Measurements from ENCODE around the gene CFAP46.
"Not testable (repeated sequence)": the region's sequence is repeated elsewhere in the genome, so short reads cannot be mapped to it uniquely, and the experiment has no call there.

The CFAP46 gene

GRCh38 chr10:132860532-132860931, 81.8 kb downstream of the CFAP46 start:
- DNase-seq = no peak

DNA sequence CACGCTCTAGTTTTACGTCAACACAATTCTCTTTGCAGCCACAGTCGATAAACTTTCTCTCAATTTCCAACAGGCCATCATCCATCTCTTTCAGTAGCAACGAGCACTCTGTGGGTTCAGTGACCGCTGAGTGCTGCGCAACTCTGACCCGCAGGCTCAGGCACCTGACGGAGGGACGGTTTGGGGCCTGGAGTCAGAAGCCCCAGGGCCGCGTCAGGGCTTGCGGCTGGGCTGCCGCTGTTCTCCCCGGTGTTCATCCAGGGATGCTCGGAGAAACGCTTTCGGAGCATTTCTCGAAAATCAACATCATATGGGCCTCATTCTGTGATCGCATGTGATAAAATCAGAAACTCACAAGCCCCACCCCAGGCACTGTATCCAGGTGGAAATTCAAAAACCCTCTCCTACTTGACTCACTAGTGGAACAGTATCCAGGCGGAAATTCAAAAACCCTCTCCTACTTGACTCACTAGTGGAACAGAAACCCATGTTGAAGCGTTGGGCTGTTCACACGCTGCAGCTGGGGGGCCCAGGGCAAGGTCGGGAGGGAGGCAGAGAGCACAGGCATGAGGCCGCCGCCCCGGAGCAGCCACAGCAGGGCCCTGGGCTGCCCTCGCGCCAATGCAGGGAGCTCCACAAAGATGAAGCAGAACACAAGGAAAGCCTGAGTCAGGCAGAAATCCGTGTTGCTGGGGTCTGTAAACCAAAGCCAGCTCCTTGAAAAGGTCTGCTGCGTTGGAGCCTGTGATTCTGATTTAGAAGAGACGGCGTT, 83.1 kb downstream of the CFAP46 start:
- DNase-seq = no peak

- DNase-seq = no peak
Measured at GRCh38 chr10:132858121-132859081, 84.0 kb downstream of the CFAP46 start.

DNA sequence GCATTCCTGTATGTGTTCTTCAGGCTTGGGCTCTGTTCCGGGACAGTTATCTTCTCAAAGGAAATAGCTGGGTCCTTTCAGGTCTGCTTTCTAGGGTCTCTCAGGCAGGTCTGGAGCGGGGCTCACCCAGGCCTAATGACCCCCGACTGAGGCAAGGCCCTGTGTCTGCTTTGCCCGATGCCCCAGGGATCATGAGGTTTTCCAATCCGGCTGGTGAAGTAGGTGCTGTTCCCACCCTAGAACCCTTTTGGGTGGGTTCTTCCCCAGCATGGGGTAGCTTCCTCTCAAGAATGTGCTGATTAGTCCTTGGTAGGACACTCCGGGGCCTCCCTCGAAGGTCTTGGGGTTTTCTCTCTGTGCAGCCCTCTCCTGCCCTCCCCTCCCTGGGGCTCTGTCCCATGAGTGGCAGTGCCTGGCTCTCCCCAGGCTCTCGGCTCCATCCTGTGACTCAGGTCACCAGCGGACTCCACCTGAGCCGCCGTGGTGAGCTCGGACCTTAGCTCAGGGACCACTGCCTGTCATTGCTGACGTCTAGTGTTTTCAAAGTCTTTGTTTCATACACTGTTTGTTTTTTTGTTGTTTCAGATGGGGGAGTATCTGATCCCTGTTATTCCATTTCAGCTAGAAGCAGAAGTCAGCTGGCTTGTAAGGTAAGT, 85.4 kb downstream of the CFAP46 start:
- no peak for DNase-seq

GRCh38 chr10:132855889-132856288, 86.5 kb downstream of the CFAP46 start:
- DNase-seq = no peak

DNA sequence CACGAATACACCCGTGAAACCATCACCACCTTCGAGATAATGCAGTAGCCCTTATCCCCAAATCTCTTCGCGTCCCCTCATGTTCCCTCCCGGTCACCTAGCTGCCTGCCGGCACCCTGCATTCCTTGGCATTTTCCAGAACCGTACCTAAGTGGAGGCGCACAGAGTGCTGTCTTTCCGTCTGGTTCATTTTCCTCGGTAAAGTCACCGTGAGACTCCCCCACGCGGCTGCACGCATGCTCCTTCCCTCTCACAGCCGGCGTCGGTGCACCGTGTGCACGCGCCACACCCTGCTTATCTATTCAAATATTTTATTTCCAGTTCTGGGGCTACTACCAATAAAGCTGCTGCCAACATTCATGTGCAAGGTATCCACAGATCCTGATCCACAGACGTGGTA, 90.9 kb downstream of the CFAP46 start:
- no peak for DNase-seq

DNA sequence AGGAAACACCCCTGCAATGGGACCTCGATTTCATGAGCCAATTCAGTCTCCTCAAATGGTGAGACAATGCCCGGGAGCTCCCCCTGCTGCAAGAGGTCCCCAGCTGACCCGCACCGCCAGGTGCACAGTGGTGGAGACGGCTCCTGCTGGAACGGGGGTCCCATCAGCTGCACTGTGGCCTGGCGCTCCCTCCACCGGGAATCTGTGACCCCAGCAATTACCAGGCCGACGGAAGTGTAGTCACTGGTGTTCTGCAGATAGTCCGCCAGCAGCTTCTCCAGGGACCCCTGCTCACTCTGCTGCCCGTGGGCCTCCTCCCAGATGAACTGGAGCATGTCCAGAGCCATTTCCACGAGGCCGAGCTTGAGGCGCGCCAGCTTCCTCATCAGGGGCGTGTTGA, 91.5 kb downstream of the CFAP46 start:
- DNase-seq = no peak

DNA sequence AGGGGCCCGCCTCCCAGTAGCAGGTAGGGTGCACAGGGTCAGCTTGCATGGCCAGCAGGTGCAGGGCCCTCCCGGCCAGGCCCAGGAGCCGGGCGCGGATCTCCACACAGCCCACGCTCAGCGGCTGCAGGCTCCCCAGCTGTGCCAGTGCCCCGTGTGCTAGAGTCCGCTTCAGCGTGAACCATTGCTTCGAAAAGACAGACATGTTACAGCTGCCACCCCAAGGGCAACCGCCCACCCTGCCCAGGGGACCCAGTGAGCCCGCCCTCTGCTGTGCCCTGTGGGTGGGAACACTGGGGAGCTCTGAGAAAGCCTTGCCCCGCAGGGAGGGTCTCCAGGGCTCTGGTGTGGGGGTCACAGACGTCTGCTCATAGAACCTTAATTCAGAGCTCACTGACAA, 92.1 kb downstream of the CFAP46 start:
- DNase-seq = no peak

DNA sequence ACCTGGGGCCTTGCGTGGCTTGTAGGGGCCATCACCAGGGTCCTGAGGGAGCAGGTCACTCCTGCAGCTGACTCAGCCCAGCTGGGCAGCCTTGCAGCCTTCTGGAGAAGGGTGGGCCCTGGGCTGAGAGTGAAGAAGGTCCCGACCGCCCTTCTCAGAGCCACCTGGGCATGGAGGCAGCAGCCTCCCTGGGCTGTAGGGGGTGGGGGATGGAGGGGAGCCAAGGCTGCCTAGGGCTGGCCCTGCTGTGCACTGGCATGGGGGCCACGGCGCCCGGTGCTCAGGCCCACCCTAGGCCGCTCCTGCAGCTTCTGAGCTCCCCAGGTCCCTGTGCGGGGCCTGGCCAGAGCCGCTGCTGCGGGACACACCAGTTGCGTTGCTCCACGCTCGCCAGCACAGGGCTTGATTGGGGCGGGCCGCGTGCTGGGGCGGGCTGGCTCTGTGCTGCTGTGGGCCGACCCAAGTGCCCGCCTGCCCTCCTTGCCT, 92.8 kb downstream of the CFAP46 start:
- DNase-seq = no peak

DNA sequence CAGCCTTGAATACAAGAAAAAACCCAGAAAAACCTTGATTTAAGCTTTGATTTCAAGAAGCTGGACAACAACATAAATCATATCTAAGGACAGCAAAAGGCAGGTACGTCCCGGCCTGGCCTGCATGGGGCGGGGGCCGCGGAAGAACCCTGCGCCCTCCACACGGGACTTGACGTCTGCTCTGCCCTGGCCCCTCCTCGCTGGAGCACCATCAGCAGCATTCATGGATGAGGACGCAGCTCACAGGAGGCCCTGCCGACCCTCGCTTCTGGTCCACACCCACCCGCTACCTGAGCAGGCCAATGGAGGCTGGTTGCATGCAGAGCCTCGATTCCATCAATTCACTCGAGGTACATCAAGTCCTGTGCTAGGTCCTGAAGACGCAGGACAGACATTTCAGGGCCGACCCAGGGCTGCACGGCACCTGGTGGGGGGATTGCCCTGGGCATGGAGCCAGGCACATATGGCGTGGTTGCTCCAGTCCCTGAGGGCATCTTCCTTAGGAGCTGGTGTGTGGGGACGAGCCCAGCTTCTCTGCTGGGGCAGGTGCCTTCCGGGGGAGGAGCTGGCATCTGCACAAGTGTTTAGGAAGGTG, 93.3 kb downstream of the CFAP46 start:
- DNase-seq = no peak

DNA sequence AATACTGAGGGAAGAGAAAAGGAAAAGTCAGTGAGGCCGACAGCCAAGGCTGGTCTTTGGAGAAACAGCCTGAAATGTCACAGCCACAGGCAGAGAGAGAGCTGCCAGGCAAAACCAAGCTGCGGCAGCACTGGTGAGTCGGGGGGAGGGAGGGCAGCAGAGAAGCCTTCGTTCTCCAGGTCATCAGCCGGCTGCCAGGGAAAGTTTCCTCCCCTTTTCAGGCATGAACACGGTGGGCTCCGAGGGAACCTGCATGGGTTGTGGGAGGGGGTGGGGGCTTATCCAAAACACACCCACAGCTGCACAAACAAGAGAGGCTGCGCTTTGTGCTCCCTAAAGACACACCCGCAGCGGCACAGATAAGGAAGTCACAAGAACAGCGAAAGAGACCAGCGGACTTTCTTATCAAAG, 94.1 kb downstream of the CFAP46 start:
- DNase-seq = peak; percentile 58

DNA sequence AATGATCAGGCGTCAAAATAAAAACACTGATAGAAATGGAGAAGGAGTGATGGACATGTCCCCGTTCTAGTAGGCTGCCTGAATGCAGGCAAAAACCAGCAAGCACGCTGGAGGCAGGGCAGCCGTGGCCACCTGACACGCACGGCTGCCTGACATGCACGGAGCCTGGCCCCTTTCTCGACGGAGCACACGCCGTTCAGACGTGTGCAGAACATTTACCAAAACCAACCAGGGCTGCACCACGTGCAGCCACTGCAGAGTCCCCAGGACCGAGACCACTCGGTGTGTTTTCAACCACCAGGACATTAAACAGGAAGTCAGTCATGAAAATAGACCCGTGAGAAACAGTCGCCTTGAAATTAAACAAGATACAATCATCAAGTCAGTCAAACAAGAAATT, 94.5 kb downstream of the CFAP46 start:
- DNase-seq = no peak

DNA sequence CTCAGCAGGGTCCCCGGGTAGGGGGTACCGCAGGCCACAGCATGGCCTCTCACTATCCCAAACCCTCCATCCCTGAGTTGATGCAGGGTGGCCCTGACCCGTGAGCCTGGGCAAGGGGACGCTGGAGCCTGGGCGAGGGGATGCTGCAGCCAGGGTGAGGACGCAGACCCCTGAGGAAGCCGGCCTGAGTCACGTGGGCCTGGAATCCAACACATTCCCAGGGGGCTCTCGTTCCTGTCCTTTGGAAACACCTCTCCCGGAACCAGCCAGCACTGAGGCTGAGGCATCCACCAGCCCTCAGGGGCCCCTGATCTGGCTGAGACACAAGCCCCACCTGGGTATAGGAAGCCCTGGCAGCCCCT, 95.0 kb downstream of the CFAP46 start:
- no peak for DNase-seq

DNA sequence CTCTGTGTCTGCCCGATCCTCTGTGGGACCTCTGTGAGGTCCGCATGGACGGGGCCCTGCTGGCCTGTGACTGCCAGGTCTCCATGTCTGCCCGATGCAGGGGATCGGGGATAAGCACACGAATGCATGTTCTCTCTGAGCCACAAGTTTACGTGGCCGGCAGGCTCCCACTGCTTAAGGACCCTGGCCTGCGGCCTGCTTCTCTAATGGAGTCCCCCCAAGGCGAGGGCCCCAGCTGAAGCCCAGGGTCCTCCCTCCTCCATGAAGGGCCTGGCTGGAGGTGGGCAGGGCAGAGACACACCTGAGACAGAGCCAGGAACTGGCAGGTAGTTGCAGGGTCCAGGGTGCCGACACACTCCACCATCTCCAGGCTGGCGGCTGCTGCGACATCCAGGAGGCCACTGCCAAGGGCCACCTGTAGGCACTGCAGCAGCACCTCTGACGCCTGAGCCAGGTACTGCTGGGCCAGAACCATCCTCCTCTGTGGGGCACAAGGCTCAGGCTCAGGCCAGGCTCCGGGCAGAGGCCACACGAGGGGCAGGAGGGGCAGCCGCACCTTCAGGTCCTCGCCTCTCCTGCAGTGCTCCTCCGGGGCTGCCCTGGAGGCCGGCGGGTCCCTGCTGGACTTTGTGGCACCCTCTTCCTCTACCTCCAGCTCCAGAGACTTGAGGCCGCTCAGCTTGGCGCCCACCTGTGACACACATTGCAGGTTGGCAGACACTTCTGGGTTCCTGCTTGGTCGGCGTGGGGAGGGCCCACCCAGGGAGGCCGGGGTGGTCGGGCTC, 95.5 kb downstream of the CFAP46 start:
- no peak for DNase-seq

GRCh38 chr10:132845780-132846595, 96.4 kb downstream of the CFAP46 start:
- no peak for DNase-seq

- no peak for DNase-seq
Measured at GRCh38 chr10:132845041-132845551, 97.3 kb downstream of the CFAP46 start.

GRCh38 chr10:132844069-132844809, 98.1 kb downstream of the CFAP46 start:
- DNase-seq = no peak

GRCh38 chr10:132843276-132843675, 99.1 kb downstream of the CFAP46 start:
- not testable (repeated sequence) for DNase-seq

DNA sequence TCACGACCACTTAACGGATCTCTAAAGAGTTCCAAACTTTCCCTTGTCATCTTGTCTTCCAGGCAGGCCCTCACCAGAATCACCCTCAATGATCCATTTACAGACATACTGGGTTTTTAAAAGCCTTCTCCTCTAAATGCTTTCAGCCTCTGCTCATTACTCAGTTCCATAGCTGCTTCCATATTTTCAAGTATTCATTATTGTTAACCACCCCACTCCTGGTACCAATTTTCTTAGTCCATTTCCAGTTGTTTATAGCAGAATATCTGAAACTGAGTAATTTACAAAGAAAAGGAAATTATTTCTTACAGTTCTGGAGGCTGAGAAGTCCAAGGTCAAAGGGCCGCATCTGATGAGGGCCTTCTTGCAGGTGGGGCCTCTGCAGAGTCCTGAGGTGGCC, 100.0 kb downstream of the CFAP46 start:
- DNase-seq = no peak

DNA sequence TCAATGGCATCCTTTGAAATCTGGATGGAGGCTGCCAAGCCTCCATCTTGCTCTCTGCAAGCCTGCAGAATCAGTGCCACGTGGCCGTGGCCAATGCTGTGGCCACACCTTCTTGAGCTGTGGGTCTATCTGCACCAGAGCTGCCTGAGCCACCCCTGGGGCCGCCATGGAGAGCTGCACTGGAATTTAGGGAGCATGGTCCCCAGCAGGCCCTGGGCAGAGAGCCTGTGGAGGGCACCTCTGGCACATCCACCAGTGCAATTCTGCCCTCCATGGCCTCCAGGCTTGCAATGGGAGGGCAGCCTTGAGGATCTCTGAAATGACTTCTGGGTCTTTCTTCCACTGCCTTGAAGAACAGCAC, 100.8 kb downstream of the CFAP46 start:
- no peak for DNase-seq

Measured in retina (tissue), 1 donor.